CD4-positive, alpha-beta memory T cell (primary cell): ENCODE results near the gene SHB. TPM values are rescaled to one million over a fixed set of nuclear protein-coding genes. Genes with fewer than 3 reads are reported as not detected.

ENCODE experiments used
- CTCF ChIA-PET: fragments of 350-600 bp; sonication (Branson Sonifier 250); formaldehyde crosslinking; loops from one replicate; lab custom pipeline; 2021; ENCODE audit warnings: inconsistent platforms; ENCODE audit not compliant: partially characterized antibody; lab: Charles Lee
- POLR2A ChIA-PET: fragments of 350-600 bp; sonication (Branson Sonifier 250); formaldehyde crosslinking; loops from one replicate; lab custom pipeline; 2021; ENCODE audit not compliant: partially characterized antibody; lab: Charles Lee
- DNase-seq, 5 donors: peaks; one replicate each; pipeline versions ENCODE4 v3.0.0 to v3.0.0-alpha.2; 2020 to 2022; ENCODE audit warnings: mixed read lengths in 1 of 5
- H3K27ac ChIP-seq: one replicate; pipeline ENCODE4 v1.7.0; 2013; ENCODE audit warnings: low read depth, low read length
- H3K27me3 ChIP-seq: 2 replicates; pipeline ENCODE4 v1.7.0; 2013; ENCODE audit warnings: mild to moderate bottlenecking, low read length, moderate library complexity; ENCODE audit not compliant: insufficient read depth
- H3K36me3 ChIP-seq: 2 replicates; pipeline ENCODE4 v1.7.0; 2013; ENCODE audit warnings: mild to moderate bottlenecking, low read length, moderate library complexity; ENCODE audit not compliant: insufficient read depth
- H3K4me1 ChIP-seq: 2 replicates; pipeline ENCODE4 v1.7.0; 2013; ENCODE audit warnings: mild to moderate bottlenecking, low read length, moderate library complexity; ENCODE audit not compliant: insufficient read depth
- H3K4me3 ChIP-seq, 2 donors: one replicate each; pipeline ENCODE4 v1.7.0; 2013; ENCODE audit warnings: low read length in 2 of 2, mild to moderate bottlenecking in 1 of 2
- H3K9me3 ChIP-seq, 2 donors: one replicate each; pipeline ENCODE4 v1.7.0; 2013; ENCODE audit warnings: low read length in 2 of 2, control low read depth in 1 of 2; ENCODE audit not compliant: control insufficient read depth in 1 of 2
- H3K27ac Mint-ChIP-seq, 7 donors: one replicate each; pipeline ENCODE4 v1.8.0; 2020 to 2021; ENCODE audit warnings: mixed read lengths in 7 of 7, mild to moderate bottlenecking in 6 of 7, inconsistent platforms in 3 of 7, moderate library complexity in 3 of 7
- H3K27me3 Mint-ChIP-seq, 2 donors: one replicate each; pipeline ENCODE4 v1.8.0; 2020 to 2021; ENCODE audit warnings: mixed read lengths in 2 of 2
- H3K36me3 Mint-ChIP-seq, 2 donors: one replicate each; pipeline ENCODE4 v1.8.0; 2020 to 2021; ENCODE audit warnings: mixed read lengths in 2 of 2, inconsistent platforms in 1 of 2, mild to moderate bottlenecking in 1 of 2
- H3K4me1 Mint-ChIP-seq, 4 donors: one replicate each; pipeline ENCODE4 v1.8.0; 2020 to 2021; ENCODE audit warnings: mixed read lengths in 4 of 4, mild to moderate bottlenecking in 1 of 4
- H3K4me3 Mint-ChIP-seq, 8 donors: one replicate each; pipeline ENCODE4 v1.8.0; 2020 to 2021; ENCODE audit warnings: mixed read lengths in 8 of 8, mild to moderate bottlenecking in 7 of 8, moderate library complexity in 6 of 8, inconsistent platforms in 3 of 8
- H3K9me3 Mint-ChIP-seq, 8 donors: one replicate each; pipeline ENCODE4 v1.8.0; 2020 to 2021; ENCODE audit warnings: mixed read lengths in 8 of 8, mild to moderate bottlenecking in 5 of 8, inconsistent platforms in 3 of 8, moderate library complexity in 1 of 8
- intact Hi-C: fragments of 100-400 bp; cut with micrococcal nuclease; formaldehyde crosslinking; loops from one replicate; pipeline ENCODE4 v1.15.1; 2023
- polyA plus RNA-seq, 2 donors: library from polyadenylated mRNA; unstranded; fragments of 300-500 nt; fragmentation: Illumina TruSeq; gene quantifications; one replicate each; pipeline ENCODE4 v1.2.3, GENCODE V29; 2021
- total RNA-seq, 2 experiments: library from RNA; stranded (reverse); gene quantifications; one replicate each; pipeline ENCODE4 v1.2.3, GENCODE V29; 2021

SHB gene
- total and polyA plus RNA-seq, 4 experiments from 2014 or later, result 0.10 to 1.3 (median 0.49) TPM

GRCh38 chr9:38020151-38021076, 48.6 kb downstream of the SHB start:
- no peak overlapping the region for H3K4me3 ChIP-seq
- intact Hi-C loops, result no loop called here
- ChIA-PET POLR2A (no interaction called here), CTCF (no interaction called here)
- H3K4me3 Mint-ChIP-seq, result no peak overlapping the region
- H3K9me3 Mint-ChIP-seq, result no peaks in the 10 kb centered on the region
- no peak overlapping the region for H3K27ac Mint-ChIP-seq
- DNase-seq, result no peak
- H3K27me3 ChIP-seq, result no peaks in the 10 kb centered on the region
- H3K36me3 Mint-ChIP-seq, result no peaks in the 10 kb centered on the region
- H3K4me1 ChIP-seq, result peaks cover 4% of the 10 kb centered on the region
- no peaks in the 10 kb centered on the region for H3K9me3 ChIP-seq
- H3K27ac ChIP-seq, result no peak overlapping the region
- no peaks in the 10 kb centered on the region for H3K36me3 ChIP-seq
- no peaks in the 10 kb centered on the region for H3K4me1 Mint-ChIP-seq
- no peaks in the 10 kb centered on the region for H3K27me3 Mint-ChIP-seq

GRCh38 chr9:38019731-38020130, 49.3 kb downstream of the SHB start:
- no peaks in the 10 kb centered on the region for H3K4me1 Mint-ChIP-seq
- peak overlapping the region in 1 of 7 donors; percentile 42 for H3K27ac Mint-ChIP-seq
- intact Hi-C loops, result no loop called here
- DNase-seq, result no peak
- H3K27me3 Mint-ChIP-seq, result no peaks in the 10 kb centered on the region
- H3K36me3 ChIP-seq, result no peaks in the 10 kb centered on the region
- H3K9me3 Mint-ChIP-seq, result no peaks in the 10 kb centered on the region
- CTCF ChIA-PET, result no interaction called here
- no peak overlapping the region for H3K4me3 ChIP-seq
- no peaks in the 10 kb centered on the region for H3K9me3 ChIP-seq
- peaks cover 4% of the 10 kb centered on the region for H3K4me1 ChIP-seq
- H3K36me3 Mint-ChIP-seq, result no peaks in the 10 kb centered on the region
- H3K27ac ChIP-seq, result no peak overlapping the region
- no peaks in the 10 kb centered on the region for H3K27me3 ChIP-seq
- POLR2A ChIA-PET, result no interaction called here
- H3K4me3 Mint-ChIP-seq, result no peak overlapping the region

GRCh38 chr9:38018958-38019602, 49.9 kb downstream of the SHB start:
- H3K9me3 ChIP-seq, result no peaks in the 10 kb centered on the region
- H3K27ac Mint-ChIP-seq, result no peak overlapping the region
- no peaks in the 10 kb centered on the region for H3K9me3 Mint-ChIP-seq
- no peaks in the 10 kb centered on the region for H3K27me3 ChIP-seq
- ChIA-PET POLR2A (no interaction called here), CTCF (no interaction called here)
- no peak overlapping the region for H3K27ac ChIP-seq
- DNase-seq, result no peak
- no peaks in the 10 kb centered on the region for H3K36me3 Mint-ChIP-seq
- no peaks in the 10 kb centered on the region for H3K27me3 Mint-ChIP-seq
- H3K4me1 Mint-ChIP-seq, result no peaks in the 10 kb centered on the region
- H3K4me3 ChIP-seq, result no peak overlapping the region
- intact Hi-C loops, result no loop called here
- no peaks in the 10 kb centered on the region for H3K36me3 ChIP-seq
- H3K4me3 Mint-ChIP-seq, result no peak overlapping the region
- H3K4me1 ChIP-seq, result peaks cover 4% of the 10 kb centered on the region

GRCh38 chr9:38018241-38018957, 50.6 kb downstream of the SHB start:
- no peaks in the 10 kb centered on the region for H3K36me3 Mint-ChIP-seq
- Histone ChIP-seq H3K4me3 (no peak overlapping the region), H3K9me3 (no peaks in the 10 kb centered on the region), H3K36me3 (no peaks in the 10 kb centered on the region), H3K4me1 (peaks cover 4% of the 10 kb centered on the region), H3K27me3 (no peaks in the 10 kb centered on the region), H3K27ac (no peak overlapping the region)
- H3K4me3 Mint-ChIP-seq, result no peak overlapping the region
- H3K27me3 Mint-ChIP-seq, result no peaks in the 10 kb centered on the region
- DNase-seq, result no peak
- CTCF ChIA-PET, result no interaction called here
- POLR2A ChIA-PET, result no interaction called here
- H3K4me1 Mint-ChIP-seq, result no peaks in the 10 kb centered on the region
- H3K27ac Mint-ChIP-seq, result no peak overlapping the region
- no peaks in the 10 kb centered on the region for H3K9me3 Mint-ChIP-seq
- intact Hi-C loops, result no loop called here

- no peaks in the 10 kb centered on the region for H3K9me3 Mint-ChIP-seq
- H3K36me3 Mint-ChIP-seq, result no peaks in the 10 kb centered on the region
- DNase-seq, result no peak
- Histone ChIP-seq H3K27ac (no peak overlapping the region), H3K4me1 (peaks cover 4% of the 10 kb centered on the region), H3K27me3 (no peaks in the 10 kb centered on the region), H3K36me3 (no peaks in the 10 kb centered on the region), H3K9me3 (no peaks in the 10 kb centered on the region), H3K4me3 (no peak overlapping the region)
- H3K27ac Mint-ChIP-seq, result no peak overlapping the region
- ChIA-PET CTCF (no interaction called here), POLR2A (no interaction called here)
- H3K4me1 Mint-ChIP-seq, result no peaks in the 10 kb centered on the region
- H3K4me3 Mint-ChIP-seq, result no peak overlapping the region
- intact Hi-C loops, result no loop called here
- H3K27me3 Mint-ChIP-seq, result no peaks in the 10 kb centered on the region
Measured at GRCh38 chr9:38017885-38018186, 51.2 kb downstream of the SHB start.

GRCh38 chr9:38017149-38017884, 51.7 kb downstream of the SHB start:
- Mint-ChIP-seq H3K27ac (no peak overlapping the region), H3K27me3 (no peaks in the 10 kb centered on the region), H3K36me3 (no peaks in the 10 kb centered on the region), H3K9me3 (no peaks in the 10 kb centered on the region), H3K4me3 (no peak overlapping the region), H3K4me1 (no peaks in the 10 kb centered on the region)
- no peak overlapping the region for H3K4me3 ChIP-seq
- no peak overlapping the region for H3K27ac ChIP-seq
- CTCF ChIA-PET, result no interaction called here
- intact Hi-C loops, result no loop called here
- POLR2A ChIA-PET, result no interaction called here
- H3K9me3 ChIP-seq, result no peaks in the 10 kb centered on the region
- H3K36me3 ChIP-seq, result no peaks in the 10 kb centered on the region
- no peak for DNase-seq
- H3K4me1 ChIP-seq, result peaks cover 4% of the 10 kb centered on the region
- H3K27me3 ChIP-seq, result no peaks in the 10 kb centered on the region
